K562 (cell line): ENCODE results near the gene HK1. TPM values are rescaled to one million over a fixed set of nuclear protein-coding genes. Genes with fewer than 3 reads are reported as not detected.

ENCODE experiments used
- ATAC-seq: fragments of 200-7000 bp; cut with Tn5 transposase; 3 replicates; pipeline ENCODE4 v1.9.1; 2020; ENCODE audit warnings: moderate library complexity
- BruUV-seq: library from RNA; stranded (reverse); fragments of 400-500 nt; replicated peaks from 2 replicates; lab custom pipeline; 2021; lab: Mats Ljungman, UMichigan
- CTCF ChIA-PET: fragments of 300-600 bp; formaldehyde crosslinking; extraction: SDS; loops from one replicate; lab custom pipeline; 2021; ENCODE audit warnings: low intra/inter-chr PET ratio; lab: Yijun Ruan, JAX
- POLR2A ChIA-PET: fragments of 300-600, 350-650 bp; sonication (Branson Sonifier 250); formaldehyde crosslinking; extraction: SDS; loops from one replicate; lab custom pipeline; 2021; ENCODE audit warnings: antibody characterized with exemption, inconsistent platforms; lab: Yijun Ruan, JAX
- DNase-seq, 4 experiments: peaks; one replicate each; pipeline versions ENCODE4 v3.0.0 to v3.0.0-alpha.2; 2011 to 2018; ENCODE audit warnings: low spot score in 3 of 4, mixed read lengths in 3 of 4; ENCODE audit errors: extremely low read depth in 1 of 4
- FAIRE-seq: peaks from 2 replicates; lab custom pipeline; 2011; peaks lifted over from hg19 to GRCh38; lab: Jason Lieb, UNC
- H2AFZ ChIP-seq: 2 replicates; pipeline ENCODE4 v1.6.0; 2011; ENCODE audit warnings: low read depth, low read length, control low read depth, inconsistent platforms
- H3K27ac ChIP-seq: fragments of 200-600 bp; 3 replicates; pipeline ENCODE4 v1.8.0; 2011; ENCODE audit warnings: low read depth, mild to moderate bottlenecking, control low read depth, inconsistent platforms, low read length, moderate library complexity, mixed read lengths; ENCODE audit errors: extremely low read depth
- H3K27me3 ChIP-seq, 2 experiments: fragments of 300-600 bp in 1 of 2; 2 replicates in 1 of 2; 3 replicates in 1 of 2; pipeline versions ENCODE4 v1.6.0 to v1.8.0; 2011; ENCODE audit warnings: inconsistent platforms in 2 of 2, low read length in 2 of 2, mild to moderate bottlenecking in 1 of 2, mixed read lengths in 1 of 2, moderate library complexity in 1 of 2; ENCODE audit not compliant: control insufficient read depth in 2 of 2, insufficient read depth in 2 of 2
- H3K36me3 ChIP-seq: fragments of 300-600 bp; 3 replicates; pipeline ENCODE4 v1.8.0; 2011; ENCODE audit warnings: mild to moderate bottlenecking, low read length, inconsistent platforms; ENCODE audit not compliant: control insufficient read depth, insufficient read depth
- H3K4me1 ChIP-seq, 2 experiments: fragments of 200-600 bp in 1 of 2; replicated peaks in 1 of 2; 2 replicates in 1 of 2; 3 replicates in 1 of 2; pipeline versions ENCODE4 v1.5.1 to v1.8.0; 2011; ENCODE audit warnings: inconsistent platforms in 2 of 2, low read length in 2 of 2, mild to moderate bottlenecking in 1 of 2, mixed read lengths in 1 of 2, moderate library complexity in 1 of 2; ENCODE audit not compliant: control insufficient read depth in 2 of 2, insufficient read depth in 2 of 2
- H3K4me2 ChIP-seq: 2 replicates; pipeline ENCODE4 v1.6.1; 2011; ENCODE audit warnings: low read length, control low read depth, inconsistent platforms, mixed read lengths; ENCODE audit not compliant: insufficient read depth
- H3K4me3 ChIP-seq: fragments of 200-600 bp; sonication (generic), shearing (Covaris generic); 2 replicates; pipeline ENCODE4 v1.5.1; 2016; ENCODE audit warnings: control low read depth, inconsistent platforms
- H3K79me2 ChIP-seq: fragments of 200-600 bp; 3 replicates; pipeline ENCODE4 v1.8.0; 2011; ENCODE audit warnings: low read length, inconsistent platforms; ENCODE audit not compliant: control insufficient read depth, insufficient read depth
- H3K9ac ChIP-seq, 2 experiments: 2 replicates each; pipeline versions ENCODE4 v1.6.0 to v1.6.1; 2011; ENCODE audit warnings: low read depth in 2 of 2, low read length in 2 of 2, control low read depth in 1 of 2, inconsistent platforms in 1 of 2, mild to moderate bottlenecking in 1 of 2, mixed read lengths in 1 of 2; ENCODE audit not compliant: insufficient read depth in 1 of 2
- H3K9me1 ChIP-seq: one replicate; pipeline ENCODE4 v1.6.0; 2011; ENCODE audit warnings: inconsistent platforms, mild to moderate bottlenecking, low read length, moderate library complexity; ENCODE audit not compliant: control insufficient read depth, insufficient read depth
- H3K9me3 ChIP-seq: replicated peaks from 2 replicates; pipeline ENCODE4 v1.5.1; 2011; ENCODE audit warnings: low read depth, low read length, inconsistent platforms; ENCODE audit not compliant: control insufficient read depth, insufficient read depth
- H4K20me1 ChIP-seq: replicated peaks from 2 replicates; pipeline ENCODE4 v1.6.1; 2011; ENCODE audit warnings: low read length, inconsistent platforms, mixed read lengths; ENCODE audit not compliant: control insufficient read depth, insufficient read depth
- ATF3 ChIP-seq, 2 experiments: fragments of 450-650 bp in 1 of 2; sonication (generic) in 1 of 2; formaldehyde crosslinking in 1 of 2; IDR thresholded peaks in 1 of 2; conservative IDR thresholded peaks in 1 of 2; 2 replicates each; pipeline versions ENCODE4 v1.6.1 to v1.8.1; 2016 to 2023; ENCODE audit warnings: mild to moderate bottlenecking in 2 of 2, moderate library complexity in 2 of 2, inconsistent platforms in 1 of 2, missing genetic modification reagents in 1 of 2
- BCL6 ChIP-seq: fragments of 250-450 bp; sonication (Bioruptor Pico); IDR thresholded peaks from 2 replicates; pipeline ENCODE4 v1.4.0; 2020
- CUX1 ChIP-seq: fragments of 200-800 bp; sonication (Bioruptor generic); IDR thresholded peaks from 2 replicates; pipeline ENCODE4 v1.6.1; 2016; ENCODE audit warnings: missing genetic modification characterization, missing compliant biosample characterization
- FOXA1 ChIP-seq: fragments of 450-650 bp; IDR thresholded peaks from 2 replicates; pipeline ENCODE4 v1.6.1; 2016; ENCODE audit warnings: mild to moderate bottlenecking, borderline replicate concordance
- HINFP ChIP-seq: fragments of 450-650 bp; conservative IDR thresholded peaks from 2 replicates; pipeline ENCODE4 v1.6.1; 2016; ENCODE audit warnings: missing genetic modification characterization, low read depth, mild to moderate bottlenecking, control low read depth, missing compliant biosample characterization
- HLTF ChIP-seq: fragments of 450-650 bp; IDR thresholded peaks from 2 replicates; pipeline ENCODE4 v1.6.1; 2016
- KLF6 ChIP-seq: fragments of 250-450 bp; sonication (Bioruptor Pico); IDR thresholded peaks from 2 replicates; pipeline ENCODE4 v1.4.0; 2020; ENCODE audit warnings: mild to moderate bottlenecking, moderate library complexity, borderline replicate concordance
- LARP7 ChIP-seq: fragments of 450-650 bp; IDR thresholded peaks from 2 replicates; pipeline ENCODE4 v1.6.1; 2016
- SMARCE1 ChIP-seq: fragments of 450-650 bp; IDR thresholded peaks from 2 replicates; pipeline ENCODE4 v1.7.1; 2016; ENCODE audit warnings: mild to moderate bottlenecking
- TRIM28 ChIP-seq: fragments of 450-650 bp; IDR thresholded peaks from 2 replicates; pipeline ENCODE4 v1.6.1; 2017
- ZNF143 ChIP-seq: sonication (generic); formaldehyde crosslinking; IDR thresholded peaks from 2 replicates; pipeline ENCODE4 v1.9.0; 2022; ENCODE audit warnings: mild to moderate bottlenecking, missing genetic modification reagents
- ZNF280A ChIP-seq: fragments of 450-650 bp; IDR thresholded peaks from 2 replicates; pipeline ENCODE4 v1.6.1; 2018; ENCODE audit warnings: mild to moderate bottlenecking, low read depth; ENCODE audit not compliant: partially characterized antibody
- ZNF354B ChIP-seq: fragments of 250-450 bp; sonication (Bioruptor Pico); IDR thresholded peaks from 2 replicates; pipeline ENCODE4 v1.4.0; 2020
- ZNF507 ChIP-seq: conservative IDR thresholded peaks from 2 replicates; pipeline ENCODE4 v1.6.1; 2017; ENCODE audit warnings: missing genetic modification characterization, missing compliant biosample characterization
- ZNF79 ChIP-seq: fragments of 250-450 bp; sonication (Bioruptor Pico); IDR thresholded peaks from 2 replicates; pipeline ENCODE4 v1.4.0; 2020; ENCODE audit warnings: low read depth, mild to moderate bottlenecking, moderate library complexity
- WGBS: fragments of 100-300 bp; shearing (Covaris generic); methylation state at CpG from one replicate; pipeline ENCODE4 v1.1.6; 2016; ENCODE audit warnings: low coverage, mixed read lengths; ENCODE audit not compliant: insufficient coverage; ENCODE audit errors: missing lambda C conversion rate; 5-methylcytosine and 5-hydroxymethylcytosine counted together
- in situ Hi-C: fragments of 300-500 bp; cut with MboI; formaldehyde crosslinking; loops from 4 replicates; pipeline ENCODE4 v1.15.0; 2018; ENCODE audit warnings: inconsistent platforms, mixed read lengths
- intact Hi-C: fragments of 100-400 bp; cut with micrococcal nuclease; formaldehyde crosslinking; loops from 2 replicates; pipeline ENCODE4 v1.14.2; 2022
- polyA plus RNA-seq, 8 experiments: library from polyadenylated mRNA; depleted of rRNA in 4 of 8; stranded (reverse) in 5 of 8; unstranded in 3 of 8; fragments of >200 nt; fragmentation: Nextera tagmentation in 2 of 8; fragmentation: Illumina TruSeq in 1 of 8; extraction: Ambion mirVana in 2 of 8; extraction: Trizol in 1 of 8; gene quantifications; 2 replicates each; pipeline versions ENCODE4 v1.2.1 to v1.2.3, GENCODE V29; 2011 to 2014; ENCODE audit warnings: inconsistent platforms in 1 of 8, missing spikeins in 1 of 8
- total RNA-seq, 7 experiments: library from RNA; depleted of rRNA in 6 of 7; stranded (reverse); fragments of >200 nt in 6 of 7; fragmentation: Illumina TruSeq in 2 of 7; extraction: Trizol in 2 of 7; gene quantifications; 2 replicates each; pipeline versions ENCODE4 v1.2.1 to v1.2.3, GENCODE V29; 2011 to 2021; ENCODE audit warnings: low replicate concordance in 1 of 7

The HK1 gene
- total and polyA plus RNA-seq, 9 of the 15 experiments (the other 6 are each of a cell fraction or from before 2014, with no cell fraction given), result 29.2 to 444 (median 193) TPM

- DNase-seq (no peak), FAIRE-seq (no peak), ATAC-seq (no peak)
- Histone ChIP-seq H3K9me3 (no peaks in the 10 kb centered on the region), H4K20me1 (no peaks in the 10 kb centered on the region), H3K36me3 (no peaks in the 10 kb centered on the region), H3K4me2 (no peak overlapping the region), H3K79me2 (no peaks in the 10 kb centered on the region), H2AFZ (no peak overlapping the region), H3K27me3 (0 out of 5 replicates have a peak, but pooled peaks cover 0 to 3% of the 10 kb centered on the region in 2 experiments), H3K4me3 (no peak overlapping the region), H3K4me1 (no peaks in the 10 kb centered on the region; a peak in 1 of 5 replicates), H3K9ac (no peak overlapping the region), H3K9me1 (no peaks in the 10 kb centered on the region), H3K27ac (no peak overlapping the region)
- no TSS peak for BruUV-seq
- WGBS, result 13% methylated on average over 1 of the region's 1 CpG
- intact Hi-C loops, result no loop called here
- in situ Hi-C loops, result no loop called here
- POLR2A ChIA-PET, result interaction anchor here (0.6 kb wide), 2 partner anchors 24 to 35 kb away, joined by 4 to 5 read pairs; no protein-coding TSS in a partner anchor
- CTCF ChIA-PET, result no interaction called here
- TF ChIP-seq LARP7, result 0 out of 2 replicates have a peak, but pooled peaks have one; percentile 51
- no peak for TF ChIP-seq HINFP
- TF ChIP-seq ZNF79 (CRISPR knock-in tag), result no peak
- no peak for TF ChIP-seq FOXA1
- peak; percentile 94; the same call in 1 of the 2 replicates for TF ChIP-seq TRIM28
- peak; percentile 62 for TF ChIP-seq ATF3 (IDR thresholded peaks at IDR 0.05)
- TF ChIP-seq ATF3 (CRISPR knock-in tag; conservative IDR thresholded peaks at IDR 0.05), result no peak
- no peak for TF ChIP-seq ZNF143 (CRISPR knock-in tag)
- no peak for TF ChIP-seq SMARCE1
- TF ChIP-seq KLF6 (CRISPR knock-in tag), result no peak
- TF ChIP-seq HLTF, result 0 out of 2 replicates have a peak, but pooled peaks have one; percentile 62
- no peak for TF ChIP-seq BCL6 (CRISPR knock-in tag)
- peak; percentile 84 for TF ChIP-seq ZNF280A
- TF ChIP-seq CUX1 (CRISPR knock-in tag), result no peak
- TF ChIP-seq ZNF507 (tag), result no peak
- no peak for TF ChIP-seq ZNF354B
Observed at GRCh38 chr10:69272624-69273023, 5.7 kb upstream of the HK1 start.
